GM11168 (cell line): ENCODE data around the gene AMPD1.

Source experiments
- in situ Hi-C: fragments of 300-500 bp; cut with MboI; formaldehyde crosslinking; loops from one replicate; pipeline ENCODE4 v1.12.0; 2022; ENCODE audit warnings: low sequenced_read_pairs; ENCODE audit not compliant: unreplicated experiment

Gene AMPD1

DNA sequence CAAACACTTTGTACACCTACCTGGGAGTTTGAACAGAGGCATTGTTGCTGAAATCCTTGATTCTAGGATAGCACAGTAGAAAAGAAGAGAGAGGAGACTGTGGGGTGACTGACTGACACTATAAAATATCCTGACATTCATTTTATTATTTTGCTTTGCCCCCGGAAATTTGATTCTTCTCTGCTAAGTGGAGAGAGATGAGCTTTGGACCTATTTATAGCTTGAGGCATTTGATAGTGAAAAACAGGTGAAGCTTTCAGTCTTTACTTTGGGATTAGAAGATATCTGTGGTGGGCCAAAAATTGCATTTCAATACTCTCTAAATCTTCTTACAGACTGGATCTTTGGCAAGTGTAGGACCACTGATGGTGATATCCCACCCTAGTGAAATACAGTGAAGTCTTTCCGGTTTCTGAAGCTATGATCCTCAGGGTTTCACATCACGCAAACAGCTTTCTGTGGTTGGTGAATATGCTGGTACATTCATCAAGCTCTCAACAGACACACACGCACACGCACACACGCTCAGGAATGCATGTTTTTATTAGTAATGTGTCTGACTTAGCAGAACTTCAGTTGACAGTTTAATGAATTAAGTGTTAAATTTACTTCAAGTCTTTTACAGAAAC lies at the start of gene AMPD1:
TSS of gene AMPD1 (minus strand) at position 117 of the 629 bp plus-strand sequence. CDS start at position 42, 75 bp downstream.
- in situ Hi-C loops: no loop called here

DNA sequence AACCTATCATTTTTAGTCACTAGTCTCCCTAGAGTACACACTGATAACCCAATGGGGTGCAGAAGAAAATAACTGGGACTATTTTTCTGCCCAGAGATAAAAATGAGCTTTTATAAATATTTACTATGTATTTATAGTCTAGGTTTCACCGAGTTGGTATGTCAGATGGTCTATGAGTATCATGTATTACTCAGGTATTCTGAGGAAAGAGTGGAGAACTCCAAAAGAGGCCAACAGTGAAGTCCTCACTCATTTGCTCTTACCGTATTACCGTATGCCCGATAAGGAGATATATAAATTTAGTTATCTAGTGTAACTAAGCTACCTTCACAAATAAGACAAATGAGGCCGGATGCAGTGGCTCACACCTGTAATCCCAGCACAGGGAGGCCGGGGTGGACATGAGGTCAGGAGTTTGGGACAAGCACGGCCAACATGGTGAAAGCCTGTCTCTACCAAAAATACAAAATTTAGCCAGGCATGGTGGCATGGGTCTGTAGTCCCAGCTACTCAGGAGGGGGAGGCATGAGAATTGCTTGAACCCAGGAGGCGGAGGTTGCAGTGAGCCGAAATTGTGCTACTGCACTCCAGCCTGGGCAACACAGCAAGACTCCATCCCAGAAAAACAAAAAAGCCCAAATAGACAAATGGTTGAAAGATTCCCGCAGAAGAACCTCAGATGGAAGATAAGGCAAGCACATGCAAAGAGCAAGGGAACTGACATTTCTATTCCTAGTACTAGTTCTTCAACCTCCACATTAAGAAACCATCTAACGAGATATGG lies 46.8 kb upstream of the AMPD1 start:
- in situ Hi-C loops: no loop called here

DNA sequence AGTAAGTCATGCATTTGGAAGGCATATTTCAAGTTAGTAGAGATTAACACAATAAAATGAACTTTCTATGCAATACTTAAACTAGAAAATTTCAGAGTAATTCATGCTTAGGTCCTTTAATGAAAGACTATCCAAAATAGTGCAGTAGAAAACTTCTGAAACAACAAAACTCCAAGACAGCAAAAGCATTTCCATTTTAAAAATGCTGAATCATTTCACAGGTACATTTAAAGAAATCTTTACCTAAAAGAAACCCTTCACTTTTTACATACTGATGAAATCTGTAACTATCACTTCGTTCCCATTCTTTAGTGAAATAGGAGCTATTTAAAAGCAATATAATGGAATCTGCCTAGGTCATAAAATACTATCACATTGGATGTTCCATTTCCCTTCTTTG lies 45.0 kb upstream of the AMPD1 start:
- in situ Hi-C loops: no loop called here

DNA sequence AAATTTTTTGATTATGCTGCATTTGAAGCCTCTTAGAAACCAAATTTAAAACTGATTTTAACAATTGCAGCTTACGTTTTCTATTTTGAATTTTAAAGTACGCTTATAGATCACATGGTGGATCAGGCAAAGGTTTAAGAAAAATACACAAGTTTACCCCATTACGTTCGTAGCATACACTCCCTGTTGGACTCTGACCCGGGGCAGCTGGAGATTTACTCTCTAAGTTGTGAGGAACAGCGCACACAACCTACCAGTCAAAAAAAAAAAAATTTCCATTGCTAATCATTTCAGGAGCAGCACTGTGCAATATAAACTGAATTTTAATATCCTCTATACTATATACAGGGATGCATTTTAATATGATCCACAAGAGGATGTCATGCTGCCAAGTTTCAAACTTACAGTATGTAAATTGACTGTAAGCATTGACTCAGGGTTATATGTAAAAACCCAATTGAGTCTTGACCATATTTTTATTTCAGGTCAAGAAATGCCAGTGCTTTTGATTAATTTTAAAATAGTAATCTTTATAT lies 42.0 kb upstream of the AMPD1 start:
- in situ Hi-C loops: no loop called here

DNA sequence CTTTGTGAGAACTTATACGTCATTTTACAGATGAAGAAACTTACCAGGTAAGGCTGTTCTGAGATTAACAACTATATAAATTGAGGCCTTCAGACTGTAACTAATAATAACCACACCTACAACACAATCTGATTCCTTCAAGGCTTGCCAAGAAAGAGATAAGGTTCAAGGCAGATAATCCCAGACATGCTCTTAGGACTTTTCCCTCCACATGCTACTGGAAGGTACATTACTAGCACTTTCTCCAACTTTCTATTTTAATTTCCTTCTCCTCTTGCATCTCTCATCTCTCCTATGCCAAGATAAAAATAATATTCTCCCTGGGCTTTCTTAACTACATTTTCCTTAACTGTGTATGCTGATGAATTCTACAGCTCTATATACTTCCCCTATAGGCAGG lies 40.1 kb upstream of the AMPD1 start:
- in situ Hi-C loops: no loop called here

DNA sequence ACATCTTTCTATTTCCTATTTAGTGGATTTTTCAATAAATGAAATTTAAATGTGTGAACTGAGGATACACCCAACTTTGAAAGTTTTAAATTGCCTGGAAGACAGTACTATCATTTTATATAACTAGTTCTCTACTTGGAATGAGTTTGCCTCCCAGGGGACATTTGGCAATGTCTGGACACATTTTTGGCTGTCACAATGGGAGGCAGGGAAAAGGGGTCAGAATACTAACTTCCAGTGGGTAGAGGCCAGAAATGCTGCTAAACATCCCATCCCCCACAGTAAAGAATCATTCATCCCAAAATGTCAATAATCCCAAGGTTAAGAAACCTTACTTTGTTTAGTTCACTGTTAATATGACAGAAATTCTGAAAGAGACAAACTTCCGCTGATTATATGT lies 34.4 kb upstream of the AMPD1 start:
- in situ Hi-C loops: no loop called here

DNA sequence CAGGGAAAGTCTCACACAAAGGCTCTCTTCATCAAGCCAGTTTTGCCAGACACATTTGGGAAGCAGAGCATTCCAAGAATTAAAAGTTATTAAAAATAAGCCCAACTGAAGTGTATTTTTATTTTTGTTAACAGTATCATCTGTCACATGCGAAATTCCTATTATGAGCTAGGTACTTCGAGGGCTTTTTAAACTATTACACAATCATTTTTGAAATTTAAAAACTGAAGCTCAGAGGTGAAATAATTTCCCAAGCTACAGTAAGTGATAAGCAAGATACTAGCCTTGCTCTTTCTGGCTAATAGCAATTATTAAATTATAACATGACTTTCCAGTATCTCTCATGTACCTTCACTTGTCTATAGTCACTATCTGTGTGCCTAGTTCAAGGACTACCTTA lies 33.2 kb upstream of the AMPD1 start:
- in situ Hi-C loops: no loop called here

DNA sequence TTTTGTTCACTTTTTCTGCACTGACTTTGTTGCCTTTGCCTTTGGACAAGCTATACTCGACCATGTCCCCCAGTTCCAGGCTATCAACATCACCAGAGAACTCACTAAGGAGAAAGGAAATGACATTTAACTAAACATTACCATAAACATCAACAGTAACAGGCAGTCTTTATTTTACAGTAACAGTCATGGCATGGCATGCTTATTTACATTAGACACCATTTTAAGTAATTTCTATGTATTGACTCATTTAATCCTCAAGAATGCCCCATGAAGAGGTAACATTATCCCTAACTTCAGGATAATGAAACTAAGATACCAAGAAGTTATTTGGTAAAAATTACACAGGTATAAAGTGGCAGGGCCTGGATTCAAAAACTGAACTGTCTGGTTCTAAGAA lies 29.9 kb upstream of the AMPD1 start:
- in situ Hi-C loops: no loop called here

DNA sequence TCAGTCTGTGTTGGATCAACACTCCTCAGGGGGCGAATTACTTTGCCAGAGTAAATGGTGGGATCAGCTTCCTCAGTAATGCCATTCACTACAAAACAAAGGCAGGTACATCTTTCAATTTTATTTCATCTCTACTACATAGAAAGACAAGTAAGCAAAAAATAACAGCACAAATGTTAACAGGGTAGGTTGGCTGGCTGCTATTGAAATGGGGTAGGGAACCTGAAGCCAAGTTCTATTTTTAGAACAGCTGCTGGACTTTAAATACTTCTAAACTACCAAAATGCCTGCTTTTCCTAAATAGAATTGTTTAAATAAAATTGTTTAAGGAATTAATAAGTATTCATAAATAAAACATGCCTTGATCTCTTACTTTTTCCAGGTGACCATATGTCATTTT lies 28.6 kb upstream of the AMPD1 start:
- in situ Hi-C loops: loop anchor here (25.0 kb wide), 1 partner anchor 1663 kb away; no protein-coding TSS in a partner anchor

DNA sequence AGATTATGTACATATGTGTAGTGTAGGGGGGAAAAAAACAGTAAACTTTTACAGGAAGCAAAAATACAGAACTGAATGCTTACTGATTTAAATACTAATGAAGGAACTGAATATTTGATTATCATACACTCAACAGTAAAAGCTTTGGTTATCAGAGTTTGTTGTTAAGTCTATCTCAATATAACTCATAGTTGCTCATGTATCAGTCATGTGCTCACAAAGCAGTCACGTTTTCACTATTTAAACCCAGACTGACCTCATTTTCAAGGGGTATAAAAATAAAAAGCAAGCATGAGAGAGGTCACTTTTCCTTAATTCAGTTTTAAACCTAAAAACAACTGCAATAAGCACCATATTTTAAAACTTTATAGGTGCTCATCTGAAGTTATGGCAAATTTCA lies 28.1 kb upstream of the AMPD1 start:
- in situ Hi-C loops: loop anchor here (25.0 kb wide), 1 partner anchor 1664 kb away; no protein-coding TSS in a partner anchor

DNA sequence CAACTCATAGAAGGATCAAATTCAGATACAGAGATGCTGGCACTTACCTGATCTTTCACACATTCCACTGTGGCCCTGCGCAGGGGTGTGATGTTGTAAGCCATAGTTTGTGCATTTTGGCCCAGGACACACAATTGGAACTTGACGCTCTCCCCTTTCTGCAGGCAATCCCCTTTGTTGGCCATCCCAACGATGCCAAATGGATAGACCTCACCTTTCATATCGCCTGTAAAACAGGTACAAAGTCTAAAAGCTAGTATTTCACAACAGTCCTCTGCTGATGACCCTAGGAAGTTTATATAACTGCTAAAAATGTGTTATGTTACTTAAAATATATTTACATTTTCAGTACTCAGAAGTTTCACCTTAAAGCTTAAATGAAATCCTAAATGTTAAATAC lies 25.1 kb upstream of the AMPD1 start:
- in situ Hi-C loops: loop anchor here (25.0 kb wide), 1 partner anchor 1667 kb away; no protein-coding TSS in a partner anchor

DNA sequence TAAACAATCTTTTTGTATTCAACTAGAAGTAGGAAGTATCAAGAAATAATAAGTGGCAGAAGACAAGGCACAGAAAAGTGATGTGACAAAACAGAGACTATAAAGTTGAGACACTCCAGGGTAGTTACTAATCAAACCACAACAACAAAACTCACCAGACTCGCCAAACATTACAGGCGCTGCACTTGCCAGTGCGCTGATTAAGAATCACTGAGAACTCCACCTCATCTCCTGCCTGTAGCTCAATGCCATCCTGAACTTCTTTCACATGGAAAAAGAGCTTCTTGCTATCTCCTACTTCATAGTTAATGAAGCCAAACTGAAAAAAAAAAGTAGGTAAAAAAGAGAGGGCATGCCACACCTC lies 24.1 kb upstream of the AMPD1 start:
- in situ Hi-C loops: loop anchor here (10.0 to 25.0 kb wide), 2 partner anchors 135 to 1668 kb away; partner anchors contain the start of gene BCAS2

DNA sequence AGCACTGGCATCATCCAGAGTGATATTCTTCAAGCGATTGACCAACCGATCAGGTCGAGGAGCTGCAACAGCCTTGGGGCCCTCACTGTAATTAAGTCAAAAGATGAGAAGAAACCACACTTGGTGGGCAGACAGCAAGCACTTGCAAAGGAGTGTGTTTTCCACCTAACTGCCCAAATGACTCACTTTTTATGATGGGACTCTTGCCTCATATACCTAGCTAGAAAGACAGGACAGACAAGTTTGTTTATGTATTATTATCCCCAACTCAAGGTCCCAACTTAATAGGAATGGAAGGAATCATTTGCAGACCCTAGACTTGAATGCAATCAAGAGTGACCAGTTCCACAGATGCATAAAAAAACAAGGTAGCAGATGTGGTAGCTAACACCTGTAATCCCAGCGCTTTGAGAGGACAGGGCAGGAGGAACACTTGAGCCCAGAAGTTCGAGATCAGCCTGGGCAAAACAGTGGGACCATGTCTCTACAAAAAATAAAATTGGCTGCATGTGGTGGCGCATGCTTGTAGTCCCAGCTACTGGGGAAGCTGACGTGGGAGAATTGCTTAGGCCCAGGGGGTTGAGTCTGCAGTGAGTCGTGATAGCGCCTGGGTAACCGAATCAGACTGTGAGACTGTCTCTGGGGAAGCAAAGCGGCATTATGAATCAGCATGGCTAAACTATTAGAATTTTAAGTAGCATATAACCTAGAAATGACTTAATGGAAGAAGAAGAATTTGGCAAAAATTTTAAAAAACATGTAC lies 23.5 kb upstream of the AMPD1 start:
- in situ Hi-C loops: loop anchor here (10.0 to 25.0 kb wide), 2 partner anchors 134 to 1668 kb away; partner anchors contain the start of gene BCAS2

DNA sequence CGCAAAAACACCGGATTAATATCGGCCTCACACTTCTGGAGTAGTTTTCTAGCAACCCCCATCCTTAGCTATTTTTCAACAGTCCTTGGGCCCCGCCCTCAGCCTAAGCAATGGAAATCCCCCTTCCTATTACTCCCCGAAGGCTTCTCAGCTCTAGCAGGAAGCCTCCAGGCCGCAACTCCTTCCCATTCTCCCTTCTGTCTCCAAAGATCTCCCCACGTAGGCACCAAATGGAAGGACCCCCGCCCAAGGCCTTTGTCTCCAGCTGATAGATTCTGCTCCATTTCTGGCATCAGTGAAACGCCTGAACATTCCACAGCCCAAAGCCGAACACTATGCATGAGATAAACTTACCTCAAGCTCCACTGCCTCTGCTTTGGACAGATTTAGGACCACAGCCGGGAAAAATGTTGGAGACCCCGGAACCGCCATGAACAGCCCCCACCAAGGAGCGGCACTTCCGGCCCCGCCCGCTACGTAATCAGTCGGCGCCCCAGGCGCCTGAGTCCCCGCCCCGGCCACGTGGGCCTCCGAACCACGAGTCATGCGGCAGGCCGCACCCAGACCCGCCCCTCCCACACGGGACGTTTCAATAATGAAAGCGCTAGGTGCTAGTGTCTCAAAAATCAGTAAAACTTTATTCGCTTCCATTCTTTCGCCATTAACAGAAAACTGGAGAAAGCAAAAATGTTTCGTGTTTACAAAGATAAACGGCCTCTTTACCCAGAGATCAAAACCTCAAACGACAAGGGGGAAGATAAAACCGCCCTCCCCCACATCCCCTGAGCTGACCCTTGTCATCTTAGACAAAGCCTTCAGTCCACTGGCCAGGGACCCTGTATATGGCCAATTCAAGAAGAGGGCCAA lies 21.2 kb upstream of the AMPD1 start, which contains the start of gene NRAS:
TSS of gene NRAS (minus strand) at position 468 of the 867 bp plus-strand sequence. CDS start 611 bp downstream, outside the sequence.
- in situ Hi-C loops: loop anchor here (10.0 to 25.0 kb wide), 2 partner anchors 132 to 1671 kb away; partner anchors contain the start of gene BCAS2

DNA sequence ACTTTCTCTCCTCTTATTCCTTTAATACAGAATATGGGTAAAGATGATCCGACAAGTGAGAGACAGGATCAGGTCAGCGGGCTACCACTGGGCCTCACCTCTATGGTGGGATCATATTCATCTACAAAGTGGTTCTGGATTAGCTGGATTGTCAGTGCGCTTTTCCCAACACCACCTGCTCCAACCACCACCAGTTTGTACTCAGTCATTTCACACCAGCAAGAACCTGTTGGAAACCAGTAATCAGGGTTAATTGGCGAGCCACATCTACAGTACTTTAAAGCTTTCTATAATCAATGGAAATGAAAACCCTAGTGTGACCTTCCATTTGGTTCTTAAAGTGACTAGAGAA lies 20.6 kb upstream of the AMPD1 start:
- in situ Hi-C loops: loop anchor here (10.0 to 25.0 kb wide), 2 partner anchors 131 to 1671 kb away; partner anchors contain the start of gene BCAS2

DNA sequence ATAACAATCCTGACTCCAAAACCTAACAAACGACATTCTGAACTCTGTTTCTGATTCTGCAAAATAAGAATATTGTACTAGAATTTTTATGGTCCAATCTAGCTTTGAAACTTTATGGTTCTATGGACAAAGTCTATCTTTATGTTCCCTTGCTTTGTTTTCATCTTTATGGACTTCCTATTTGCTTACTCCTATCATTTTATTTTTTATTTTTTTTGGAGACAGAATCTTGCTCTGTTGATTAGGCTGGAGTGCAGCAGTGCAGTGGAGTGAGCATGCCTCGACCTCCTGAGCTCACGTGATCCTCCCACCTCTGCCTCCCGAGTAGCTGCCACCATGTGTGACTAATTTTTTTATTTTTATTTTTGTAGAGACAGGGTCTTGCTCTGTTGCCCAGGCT lies 17.6 kb upstream of the AMPD1 start:
- in situ Hi-C loops: loop anchor here (10.0 to 25.0 kb wide), 2 partner anchors 128 to 1674 kb away; partner anchors contain the start of gene BCAS2

DNA sequence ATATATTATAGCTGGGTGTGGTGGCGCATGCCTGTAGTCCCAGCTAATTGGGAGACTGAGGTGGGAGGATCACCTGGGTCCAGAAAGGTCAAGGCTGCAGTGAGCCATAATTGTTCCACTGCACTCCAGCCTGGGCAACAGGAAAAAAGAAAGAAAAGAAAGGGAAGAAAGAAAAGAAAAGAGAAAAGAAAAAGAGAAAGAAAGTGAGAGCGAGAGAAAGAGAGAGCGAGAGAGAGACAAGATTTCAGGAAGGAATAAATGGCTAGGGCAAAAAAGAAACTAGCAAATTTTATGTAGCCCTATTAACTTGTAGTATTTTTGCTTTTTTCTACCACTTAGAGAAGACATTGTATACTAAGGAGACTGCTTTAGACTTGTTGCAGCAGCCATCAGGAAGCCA lies 15.0 kb upstream of the AMPD1 start:
- in situ Hi-C loops: loop anchor here (10.0 to 25.0 kb wide), 2 partner anchors 126 to 1677 kb away; partner anchors contain the start of gene BCAS2

DNA sequence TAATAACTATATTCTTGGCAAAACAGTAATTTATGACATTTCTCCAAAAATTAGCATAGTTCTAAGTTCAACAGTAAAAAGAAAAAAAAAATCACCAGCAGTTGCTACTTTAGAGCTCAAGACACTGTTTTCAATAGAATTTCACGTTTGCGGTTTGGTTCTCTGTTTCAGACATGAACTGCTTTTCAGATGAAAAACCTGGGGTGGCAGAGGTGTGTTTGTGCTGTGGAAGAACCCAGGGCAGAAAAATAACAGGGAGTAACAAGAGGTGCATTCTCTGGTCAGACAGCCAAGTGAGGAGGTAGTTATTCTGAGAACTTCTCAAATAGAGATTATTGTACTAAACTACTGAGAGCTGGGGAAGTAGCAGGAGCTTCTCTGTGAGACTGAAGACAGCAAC lies 12.3 kb upstream of the AMPD1 start:
- in situ Hi-C loops: loop anchor here (25.0 kb wide), 1 partner anchor 1680 kb away; no protein-coding TSS in a partner anchor

DNA sequence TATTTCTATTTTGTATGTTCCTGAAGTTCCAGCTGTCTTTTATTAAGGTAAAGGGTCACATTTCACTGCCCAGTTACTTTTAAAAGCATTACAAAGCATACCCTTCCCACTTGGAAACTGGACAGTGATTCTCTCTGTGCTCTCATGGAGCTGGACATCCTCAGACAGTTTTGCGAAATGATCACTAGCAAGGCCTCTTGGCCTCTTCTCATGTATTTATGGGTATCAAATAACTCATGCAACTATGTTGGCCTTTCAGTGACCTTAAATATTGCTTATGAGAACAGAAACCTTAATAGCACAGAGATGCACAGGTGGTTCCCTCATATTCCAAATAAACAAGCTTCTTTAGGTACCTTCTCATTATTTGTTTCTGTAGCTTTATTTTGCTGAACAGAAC lies 7.9 kb upstream of the AMPD1 start:
- in situ Hi-C loops: loop anchor here (25.0 kb wide), 1 partner anchor 1684 kb away; no protein-coding TSS in a partner anchor
